Left lung (tissue), 10 donors: ENCODE data around the gene SPA17. TPM values are rescaled to one million over a fixed set of nuclear protein-coding genes. Genes with fewer than 3 reads are reported as not detected.

Experiments
- ATAC-seq: fragments of 200-7000 bp; cut with Tn5 transposase; one replicate; pipeline ENCODE4 v1.9.1; 2020; ENCODE audit warnings: moderate library complexity
- DNase-seq, 4 donors: peaks; one replicate each; pipeline ENCODE4 v3.0.0-alpha.2; 2013 to 2020
- H3K27ac ChIP-seq, 2 donors: fragments of 200-600 bp; sonication (generic) in 1 of 2; one replicate each; pipeline versions ENCODE4 v1.5.0 to v1.8.0; 2020 to 2021
- H3K27me3 ChIP-seq, 2 donors: fragments of 200-600 bp; sonication (generic) in 1 of 2; one replicate each; pipeline versions ENCODE4 v1.5.0 to v1.8.0; 2020 to 2021
- H3K36me3 ChIP-seq, 2 donors: fragments of 200-600 bp; sonication (generic) in 1 of 2; one replicate each; pipeline versions ENCODE4 v1.5.0 to v1.8.0; 2020 to 2021
- H3K4me1 ChIP-seq, 2 donors: fragments of 200-600 bp; one replicate each; pipeline ENCODE4 v1.8.0; 2021
- H3K4me3 ChIP-seq, 2 donors: fragments of 200-600 bp; sonication (generic) in 1 of 2; one replicate each; pipeline versions ENCODE4 v1.5.0 to v1.8.0; 2020 to 2021; ENCODE audit warnings: mild to moderate bottlenecking in 1 of 2
- H3K9me3 ChIP-seq, 2 donors: fragments of 200-600 bp; sonication (generic) in 1 of 2; one replicate each; pipeline versions ENCODE4 v1.5.0 to v1.8.0; 2020 to 2021
- CTCF ChIP-seq, 2 donors: fragments of 200-600 bp; sonication (generic) in 1 of 2; IDR thresholded peaks; one replicate each; pipeline versions ENCODE4 v1.5.0 to v1.8.0; 2021; ENCODE audit warnings: antibody characterized with exemption in 2 of 2
- intact Hi-C, 2 donors: fragments of 100-400 bp; cut with DNase I; formaldehyde crosslinking; loops; one replicate each; pipeline versions ENCODE4 v1.11.2 to v1.14.2; 2022
- polyA plus RNA-seq, 6 donors: library from polyadenylated mRNA; unstranded; fragments of 120-200 nt; gene quantifications; one replicate each; pipeline ENCODE4 v1.2.1, GENCODE V29; 2013; ENCODE audit not compliant: insufficient read length in 6 of 6
- total RNA-seq, 2 donors: library from RNA; stranded (reverse); fragmentation: NEBNext Ultra II Directional; extraction: Animal tissue kit (Norgen Biotek cat#: 25700); gene quantifications; one replicate each; pipeline ENCODE4 v1.2.1, GENCODE V29; 2021
- donor health status: DM: no; HTN: yes; CAD: no.
- donor health status: DM: no; HTN: no; CAD: no.

Gene SPA17
- total and polyA plus RNA-seq, 8 donors = 5.6 to 20.9 (median 15.2) TPM

- peak; percentile 7 for ATAC-seq
- Histone ChIP-seq H3K27me3 (peaks cover 5 to 45% of the 10 kb centered on the region in 2 donors), H3K36me3 (no peaks in the 10 kb centered on the region), H3K4me1 (peaks cover 21 to 71% of the 10 kb centered on the region in 2 donors), H3K4me3 (peak overlapping the region; percentile 31 to 51), H3K27ac (peak overlapping the region; percentile 82 to 83), H3K9me3 (no peaks in the 10 kb centered on the region)
- DNase-seq = peak in 1 of 4 donors; percentile 80
- TF ChIP-seq CTCF (IDR thresholded peaks at IDR 0.05) = no peak
- intact Hi-C loops = no loop called here
Measured at GRCh38 chr11:124745835-124746620, 72.3 kb downstream of the SPA17 start.

- Histone ChIP-seq H3K36me3 (no peaks in the 10 kb centered on the region), H3K27ac (peak overlapping the region; percentile 82 to 83), H3K4me1 (peaks cover 22 to 69% of the 10 kb centered on the region in 2 donors), H3K9me3 (no peaks in the 10 kb centered on the region), H3K27me3 (peaks cover 5 to 45% of the 10 kb centered on the region in 2 donors), H3K4me3 (peak overlapping the region; percentile 31 to 51)
- DNase-seq (peak in 3 of 4 donors; percentile 72 to 94 (median 90)), ATAC-seq (peak; percentile 88)
- TF ChIP-seq CTCF (IDR thresholded peaks at IDR 0.05) = peak in 1 of 2 donors; percentile 26
- intact Hi-C loops = no loop called here
Measured at GRCh38 chr11:124746621-124747243, 73.0 kb downstream of the SPA17 start.

Other genes starting within 250 kb of the SPA17 start
- not detected for gene OR8B4, start 249.0 kb upstream of the SPA17 start, total RNA-seq
- not detected for gene OR8B4, start 249.0 kb upstream of the SPA17 start, polyA plus RNA-seq
- gene OR8B8, start 228.2 kb upstream of the SPA17 start, total RNA-seq = not detected
- gene OR8B8, start 228.2 kb upstream of the SPA17 start, polyA plus RNA-seq = under 1 TPM in 1 of 6 donors, not detected in 5; 0.04 TPM
- gene OR8B12, start 130.2 kb upstream of the SPA17 start, total RNA-seq = not detected
- not detected for gene OR8B12, start 130.2 kb upstream of the SPA17 start, polyA plus RNA-seq
- gene OR8A1, start 103.9 kb upstream of the SPA17 start, total RNA-seq = not detected
- gene OR8A1, start 103.9 kb upstream of the SPA17 start, polyA plus RNA-seq = under 1 TPM in 4 of 6 donors, not detected in 2; 0.03 to 0.04 (median 0.03) TPM
- not detected for gene PANX3, start 62.5 kb upstream of the SPA17 start, total RNA-seq
- not detected for gene PANX3, start 62.5 kb upstream of the SPA17 start, polyA plus RNA-seq
- 10 to 100 TPM; 34.1 to 41.9 TPM for gene TBRG1, start 51.0 kb upstream of the SPA17 start, total RNA-seq
- gene TBRG1, start 51.0 kb upstream of the SPA17 start, polyA plus RNA-seq = 10 to 100 TPM; 30.2 to 40.9 (median 37.5) TPM
- 10 to 100 TPM; 34.6 to 71.5 TPM for gene SIAE, start 165 bp upstream of the SPA17 start, total RNA-seq
- gene SIAE, start 165 bp upstream of the SPA17 start, polyA plus RNA-seq = 10 to 100 TPM; 13.3 to 17.5 (median 16.1) TPM
- gene NRGN, start 66.0 kb downstream of the SPA17 start, total RNA-seq = 10 to 100 TPM; 50.5 to 62.1 TPM
- gene NRGN, start 66.0 kb downstream of the SPA17 start, polyA plus RNA-seq = 10 to 100 TPM; 16.5 to 25.1 (median 22.1) TPM
- gene VSIG2, start 78.4 kb downstream of the SPA17 start, total RNA-seq = 10 to 100 TPM; 16.0 to 35.6 TPM
- 10 to 100 TPM; 25.0 to 32.6 (median 27.5) TPM for gene VSIG2, start 78.4 kb downstream of the SPA17 start, polyA plus RNA-seq
- gene ESAM, start 88.4 kb downstream of the SPA17 start, total RNA-seq = 100 to 1,000 TPM; 116 to 119 TPM
- gene ESAM, start 88.4 kb downstream of the SPA17 start, polyA plus RNA-seq = 100 to 1,000 TPM; 103 to 139 (median 121) TPM
- gene MSANTD2, start 126.5 kb downstream of the SPA17 start, total RNA-seq = 10 to 100 TPM in 1 of 2 donors, 1 to 10 TPM in 1; 9.4 to 12.2 TPM
- gene MSANTD2, start 126.5 kb downstream of the SPA17 start, polyA plus RNA-seq = 10 to 100 TPM; 33.5 to 46.3 (median 44.0) TPM
- gene ROBO3, start 191.5 kb downstream of the SPA17 start, total RNA-seq = 10 to 100 TPM; 11.0 to 11.4 TPM
- 10 to 100 TPM; 38.8 to 54.8 (median 49.1) TPM for gene ROBO3, start 191.5 kb downstream of the SPA17 start, polyA plus RNA-seq
- gene ROBO4, start 224.0 kb downstream of the SPA17 start, total RNA-seq = 10 to 100 TPM; 38.2 to 39.4 TPM
- 10 to 100 TPM; 31.1 to 61.9 (median 49.4) TPM for gene ROBO4, start 224.0 kb downstream of the SPA17 start, polyA plus RNA-seq
- gene HEPN1, start 245.3 kb downstream of the SPA17 start, total RNA-seq = not detected
- gene HEPN1, start 245.3 kb downstream of the SPA17 start, polyA plus RNA-seq = under 1 TPM in 1 of 6 donors, not detected in 5; 0.15 TPM